ENCODE data around the gene POLR3F.

The POLR3F gene

GRCh38 chr20:18466894-18467730, at the start of gene POLR3F, which contains the start of gene DZANK1:
TSS of gene POLR3F (plus strand) at chr20:18467390. CDS start at chr20:18467507, 117 bp downstream.
TSS of gene DZANK1 (minus strand) at chr20:18467030. CDS start at chr20:18465358, 1,672 bp downstream.
- H3K4me3 ChIP-seq (ENCODE audit: low read length): peak within 1 kb of the TSS; percentile 95
- no peak for TF ChIP-seq ZNF274 (IDR thresholded peaks at IDR 0.05; ENCODE audit: low read depth, low read length)

- H3K4me3 ChIP-seq (ENCODE audit: low read length): no peak overlapping the region
- TF ChIP-seq ZNF274 (IDR thresholded peaks at IDR 0.05; ENCODE audit: low read depth, low read length): no peak
Observed at GRCh38 chr20:18421608-18422007, 45.6 kb upstream of the POLR3F start.

GRCh38 chr20:18427214-18427613, 40.0 kb upstream of the POLR3F start:
- no peak overlapping the region for H3K4me3 ChIP-seq (ENCODE audit: low read length)
- no peak for TF ChIP-seq ZNF274 (IDR thresholded peaks at IDR 0.05; ENCODE audit: low read depth, low read length)

- TF ChIP-seq ZNF274 (IDR thresholded peaks at IDR 0.05; ENCODE audit: low read depth, low read length): no peak
- no peak overlapping the region for H3K4me3 ChIP-seq (ENCODE audit: low read length)
Observed at GRCh38 chr20:18428490-18429173, 38.6 kb upstream of the POLR3F start.

GRCh38 chr20:18430172-18430826, 36.9 kb upstream of the POLR3F start:
- no peak overlapping the region for H3K4me3 ChIP-seq (ENCODE audit: low read length)
- TF ChIP-seq ZNF274 (IDR thresholded peaks at IDR 0.05; ENCODE audit: low read depth, low read length): no peak

- no peak for TF ChIP-seq ZNF274 (IDR thresholded peaks at IDR 0.05; ENCODE audit: low read depth, low read length)
- no peak overlapping the region for H3K4me3 ChIP-seq (ENCODE audit: low read length)
Observed at GRCh38 chr20:18431206-18431605, 36.0 kb upstream of the POLR3F start.

- no peak overlapping the region for H3K4me3 ChIP-seq (ENCODE audit: low read length)
- TF ChIP-seq ZNF274 (IDR thresholded peaks at IDR 0.05; ENCODE audit: low read depth, low read length): no peak
Observed at GRCh38 chr20:18436847-18437246, 30.3 kb upstream of the POLR3F start.

GRCh38 chr20:18440403-18440802, 26.8 kb upstream of the POLR3F start:
- TF ChIP-seq ZNF274 (IDR thresholded peaks at IDR 0.05; ENCODE audit: low read depth, low read length): no peak
- no peak overlapping the region for H3K4me3 ChIP-seq (ENCODE audit: low read length)

- no peak overlapping the region for H3K4me3 ChIP-seq (ENCODE audit: low read length)
- TF ChIP-seq ZNF274 (IDR thresholded peaks at IDR 0.05; ENCODE audit: low read depth, low read length): no peak
Observed at GRCh38 chr20:18443886-18444285, 23.3 kb upstream of the POLR3F start.

GRCh38 chr20:18456600-18456999, 10.6 kb upstream of the POLR3F start:
- no peak for TF ChIP-seq ZNF274 (IDR thresholded peaks at IDR 0.05; ENCODE audit: low read depth, low read length)
- H3K4me3 ChIP-seq (ENCODE audit: low read length): no peak overlapping the region

- TF ChIP-seq ZNF274 (IDR thresholded peaks at IDR 0.05; ENCODE audit: low read depth, low read length): no peak
Observed at GRCh38 chr20:18465536-18466200, 1.5 kb upstream of the POLR3F start.

GRCh38 chr20:18466574-18466893, 656 bp upstream of the POLR3F start:
- TF ChIP-seq ZNF274 (IDR thresholded peaks at IDR 0.05; ENCODE audit: low read depth, low read length): no peak
- peak overlapping the region; percentile 95 for H3K4me3 ChIP-seq (ENCODE audit: low read length)

More at GRCh38 chr20:18465536-18466200, 1.5 kb upstream of the POLR3F start:
- peak overlapping the region; percentile 35; the same call in 1 of the 2 replicates for H3K4me3 ChIP-seq (ENCODE audit: low read length)

- no peak overlapping the region for H3K4me3 ChIP-seq (ENCODE audit: low read length)
- TF ChIP-seq ZNF274 (IDR thresholded peaks at IDR 0.05; ENCODE audit: low read depth, low read length): no peak
Observed at GRCh38 chr20:18477218-18477617, 10.0 kb downstream of the POLR3F start.

- no peak for TF ChIP-seq ZNF274 (IDR thresholded peaks at IDR 0.05; ENCODE audit: low read depth, low read length)
- no peak overlapping the region for H3K4me3 ChIP-seq (ENCODE audit: low read length)
Observed at GRCh38 chr20:18477821-18478220, 10.6 kb downstream of the POLR3F start.
